C4-2B (cell line): ENCODE results near the gene GALM.

ENCODE experiments used
- CTCF ChIP-seq: fragments of 450-650 bp; conservative IDR thresholded peaks from 2 replicates; pipeline ENCODE4 v1.5.1; 2017; ENCODE audit warnings: mild to moderate bottlenecking
- ZFX ChIP-seq: fragments of 450-650 bp; IDR thresholded peaks from 2 replicates; pipeline ENCODE4 v1.6.1; 2017

DNA sequence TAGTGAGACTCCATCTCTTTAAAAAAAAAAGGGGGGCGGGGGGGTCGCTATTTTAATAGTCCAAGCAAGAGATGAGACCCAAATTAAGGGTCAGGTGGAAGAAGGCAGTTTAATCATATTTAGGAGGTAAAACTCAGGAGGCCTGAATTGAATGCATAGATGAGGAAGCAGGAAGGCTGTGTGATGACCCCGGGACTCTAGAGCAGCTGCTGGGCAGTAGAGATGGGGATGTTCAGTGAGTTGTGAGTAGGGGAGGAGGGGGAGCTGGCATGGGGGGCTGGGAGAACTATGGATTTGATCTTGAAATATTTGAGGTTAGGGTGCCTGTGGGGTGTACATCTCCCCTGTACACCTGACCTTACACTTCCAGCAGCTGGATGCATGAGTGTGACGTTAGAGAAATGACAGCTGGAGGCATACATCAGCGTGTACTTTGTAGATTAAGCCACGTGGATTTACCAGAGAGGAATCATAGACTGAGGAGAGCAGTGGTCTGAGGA, 41.0 kb downstream of the GALM start:
- no peak for TF ChIP-seq CTCF
- no peak for TF ChIP-seq ZFX
